H1 (cell line): ENCODE measurements around the gene PCDH9. TPM values are rescaled to one million over a fixed set of nuclear protein-coding genes. Genes with fewer than 3 reads are reported as not detected.

Experiments used
- CTCF ChIA-PET: fragments of 300-600 bp; sonication (Branson Sonifier 250); formaldehyde crosslinking; loops from one replicate; lab custom pipeline; 2021; ENCODE audit not compliant: partially characterized antibody; lab: Charles Lee
- POLR2A ChIA-PET: fragments of 300-600 bp; sonication (Branson Sonifier 250); formaldehyde crosslinking; loops from one replicate; lab custom pipeline; 2021; ENCODE audit warnings: inconsistent platforms; ENCODE audit not compliant: partially characterized antibody; lab: Charles Lee
- DNase-seq, 2 experiments: peaks; one replicate each; pipeline versions ENCODE4 v3.0.0 to v3.0.0-alpha.2; 2010 to 2022; ENCODE audit warnings: low spot score in 2 of 2, low read depth in 1 of 2, mixed read lengths in 1 of 2
- FAIRE-seq: peaks from 2 replicates; lab custom pipeline; 2011; peaks lifted over from hg19 to GRCh38; lab: Jason Lieb, UNC
- H2AFZ ChIP-seq: 2 replicates; pipeline ENCODE4 v1.8.1; 2012; ENCODE audit warnings: low read length, inconsistent platforms
- H2AK5ac ChIP-seq: 2 replicates; pipeline ENCODE4 v1.6.1; 2013; ENCODE audit warnings: low read depth, low read length
- H2BK120ac ChIP-seq: replicated peaks from 2 replicates; pipeline ENCODE3; 2013; ENCODE audit warnings: low read depth, low read length, inconsistent platforms
- H2BK12ac ChIP-seq: 2 replicates; pipeline ENCODE4 v1.6.1; 2013; ENCODE audit warnings: low read depth, low read length
- H2BK15ac ChIP-seq: 2 replicates; pipeline ENCODE4 v1.6.1; 2013; ENCODE audit warnings: low read length
- H2BK20ac ChIP-seq: 2 replicates; pipeline ENCODE4 v1.6.1; 2013; ENCODE audit warnings: low read length
- H2BK5ac ChIP-seq: 2 replicates; pipeline ENCODE4 v1.6.1; 2013; ENCODE audit warnings: low read depth, low read length
- H3K14ac ChIP-seq: 2 replicates; pipeline ENCODE4 v1.6.1; 2013; ENCODE audit warnings: inconsistent platforms; ENCODE audit not compliant: insufficient read length
- H3K18ac ChIP-seq: 2 replicates; pipeline ENCODE4 v1.6.1; 2013; ENCODE audit warnings: low read length; ENCODE audit errors: extremely low read depth
- H3K23ac ChIP-seq: 2 replicates; pipeline ENCODE4 v1.6.1; 2013; ENCODE audit warnings: inconsistent platforms; ENCODE audit not compliant: insufficient read length
- H3K23me2 ChIP-seq: 2 replicates; pipeline ENCODE4 v1.6.1; 2013; ENCODE audit warnings: low read depth, low read length
- H3K27ac ChIP-seq: 2 replicates; pipeline ENCODE4 v1.6.1; 2011; ENCODE audit warnings: low read depth, low read length, inconsistent platforms
- H3K27me3 ChIP-seq, 4 experiments: replicated peaks in 1 of 4; 1 replicate in 1 of 4; 2 replicates in 3 of 4; pipeline versions ENCODE4 v1.6.1 to v1.8.1; 2011 to 2013; ENCODE audit warnings: low read length in 3 of 4, mild to moderate bottlenecking in 3 of 4, inconsistent platforms in 2 of 4, mixed read lengths in 2 of 4, moderate library complexity in 1 of 4; ENCODE audit not compliant: control insufficient read depth in 3 of 4, insufficient read depth in 3 of 4; ENCODE audit errors: extremely low read depth in 1 of 4
- H3K36me3 ChIP-seq, 4 experiments: 2 replicates each; pipeline versions ENCODE4 v1.6.1 to v1.8.1; 2011 to 2013; ENCODE audit warnings: mild to moderate bottlenecking in 4 of 4, low read length in 3 of 4, moderate library complexity in 2 of 4, control low read depth in 1 of 4, inconsistent platforms in 1 of 4; ENCODE audit not compliant: insufficient read depth in 4 of 4, control insufficient read depth in 2 of 4
- H3K4ac ChIP-seq: replicated peaks from 2 replicates; pipeline ENCODE3; 2013; ENCODE audit warnings: low read length, low read depth, mixed read lengths, inconsistent platforms; ENCODE audit not compliant: insufficient read length
- H3K4me1 ChIP-seq, 4 experiments: replicated peaks in 1 of 4; 1 replicate in 1 of 4; 2 replicates in 3 of 4; pipeline versions ENCODE4 v1.6.1 to v1.8.1; 2011 to 2013; ENCODE audit warnings: low read length in 3 of 4, inconsistent platforms in 2 of 4, mixed read lengths in 1 of 4; ENCODE audit not compliant: insufficient read depth in 4 of 4, control insufficient read depth in 3 of 4
- H3K4me2 ChIP-seq, 2 experiments: 2 replicates each; pipeline versions ENCODE4 v1.6.1 to v1.8.1; 2011 to 2013; ENCODE audit warnings: low read depth in 2 of 2, low read length in 2 of 2, control low read depth in 1 of 2, inconsistent platforms in 1 of 2, mild to moderate bottlenecking in 1 of 2; ENCODE audit not compliant: insufficient read depth in 1 of 2
- H3K4me3 ChIP-seq, 4 experiments: fragments of 200-600, 300-600 bp in 1 of 4; sonication (generic), shearing (Covaris generic), sonication (Bioruptor Twin) in 1 of 4; 2 replicates each; pipeline versions ENCODE4 v1.5.1 to v1.8.1; 2011 to 2016; ENCODE audit warnings: low read length in 4 of 4, low read depth in 3 of 4, control low read depth in 2 of 4, inconsistent platforms in 2 of 4, mild to moderate bottlenecking in 2 of 4, mixed read lengths in 1 of 4, moderate library complexity in 1 of 4; ENCODE audit not compliant: insufficient read depth in 2 of 4; ENCODE audit errors: extremely low read depth in 1 of 4
- H3K56ac ChIP-seq: replicated peaks from 2 replicates; pipeline ENCODE3; 2013; ENCODE audit warnings: low read depth, mild to moderate bottlenecking, mixed read lengths, low read length, inconsistent platforms; ENCODE audit not compliant: insufficient read length
- H3K79me1 ChIP-seq: 2 replicates; pipeline ENCODE4 v1.6.1; 2013; ENCODE audit warnings: low read depth, low read length, control low read depth
- H3K79me2 ChIP-seq, 2 experiments: 2 replicates each; pipeline versions ENCODE4 v1.6.1 to v1.8.1; 2012 to 2013; ENCODE audit warnings: low read length in 2 of 2, mild to moderate bottlenecking in 2 of 2, inconsistent platforms in 1 of 2; ENCODE audit not compliant: insufficient read depth in 2 of 2, control insufficient read depth in 1 of 2
- H3K9ac ChIP-seq, 4 experiments: replicated peaks in 1 of 4; 1 replicate in 1 of 4; 2 replicates in 3 of 4; pipeline versions ENCODE4 v1.6.1 to v1.8.1; 2011 to 2013; ENCODE audit warnings: low read depth in 3 of 4, low read length in 3 of 4, control low read depth in 2 of 4, mild to moderate bottlenecking in 2 of 4, moderate library complexity in 2 of 4, inconsistent platforms in 1 of 4; ENCODE audit errors: extremely low read depth in 1 of 4
- H3K9me3 ChIP-seq, 2 experiments: 2 replicates each; pipeline versions ENCODE4 v1.6.1 to v1.8.1; 2012 to 2013; ENCODE audit warnings: mild to moderate bottlenecking in 2 of 2, moderate library complexity in 2 of 2, control low read depth in 1 of 2, inconsistent platforms in 1 of 2, low read depth in 1 of 2, low read length in 1 of 2, mixed read lengths in 1 of 2; ENCODE audit not compliant: insufficient read depth in 2 of 2
- H4K20me1 ChIP-seq, 2 experiments: replicated peaks in 1 of 2; 2 replicates each; pipeline versions ENCODE3 to v1.8.1; 2011 to 2013; ENCODE audit warnings: inconsistent platforms in 2 of 2, low read length in 2 of 2, mild to moderate bottlenecking in 1 of 2; ENCODE audit not compliant: insufficient read depth in 2 of 2, control insufficient read depth in 1 of 2
- H4K5ac ChIP-seq: 2 replicates; pipeline ENCODE4 v1.6.1; 2013; ENCODE audit warnings: low read length, low read depth, mixed read lengths, inconsistent platforms; ENCODE audit not compliant: insufficient read length
- H4K8ac ChIP-seq: 2 replicates; pipeline ENCODE4 v1.8.0; 2013; ENCODE audit warnings: mild to moderate bottlenecking, moderate library complexity, low read length, inconsistent platforms; ENCODE audit not compliant: insufficient read depth; ENCODE audit errors: extremely low read depth
- H4K91ac ChIP-seq: replicated peaks from 2 replicates; pipeline ENCODE3; 2013; ENCODE audit warnings: low read length, mixed read lengths, inconsistent platforms; ENCODE audit not compliant: insufficient read length
- BCL11A ChIP-seq, 2 experiments: IDR thresholded peaks; one replicate each; pipeline ENCODE4 v1.6.1; 2011; ENCODE audit warnings: low read depth in 2 of 2, low read length in 2 of 2, mild to moderate bottlenecking in 2 of 2
- CTBP2 ChIP-seq: IDR thresholded peaks from 2 replicates; pipeline ENCODE4 v1.7.0; 2011; ENCODE audit warnings: borderline replicate concordance, mild to moderate bottlenecking, moderate library complexity, mixed read lengths, low read length; ENCODE audit not compliant: insufficient read depth, insufficient read length
- E2F6 ChIP-seq: IDR thresholded peaks from 2 replicates; pipeline ENCODE4 v1.6.1; 2012; ENCODE audit warnings: inconsistent platforms
- EP300 ChIP-seq, 2 experiments: IDR thresholded peaks; 1 replicate in 1 of 2; 2 replicates in 1 of 2; pipeline ENCODE4 v1.6.1; 2011 to 2012; ENCODE audit warnings: low read depth in 2 of 2, low read length in 2 of 2, mild to moderate bottlenecking in 2 of 2, borderline replicate concordance in 1 of 2, inconsistent platforms in 1 of 2, moderate library complexity in 1 of 2
- JUN ChIP-seq: IDR thresholded peaks from 2 replicates; pipeline ENCODE4 v1.6.1; 2011; ENCODE audit warnings: low read depth, mild to moderate bottlenecking, improper control_type of control experiment, low read length
- JUND ChIP-seq: IDR thresholded peaks from 2 replicates; pipeline ENCODE4 v1.6.1; 2011; ENCODE audit warnings: mild to moderate bottlenecking, improper control_type of control experiment, low read length
- KDM5A ChIP-seq: fragments of 200-600 bp; IDR thresholded peaks from 2 replicates; pipeline ENCODE4 v1.7.1; 2012; ENCODE audit warnings: mild to moderate bottlenecking, low read length, inconsistent platforms, mixed read lengths
- MAFK ChIP-seq: IDR thresholded peaks from 2 replicates; pipeline ENCODE4 v1.6.1; 2012; ENCODE audit warnings: low read depth, mild to moderate bottlenecking, improper control_type of control experiment, low read length
- NANOG ChIP-seq: IDR thresholded peaks from 2 replicates; pipeline ENCODE4 v1.6.1; 2011; ENCODE audit warnings: low read length, low read depth, mild to moderate bottlenecking, inconsistent platforms; ENCODE audit not compliant: insufficient read depth, poor library complexity, severe bottlenecking
- SRF ChIP-seq: IDR thresholded peaks from 2 replicates; pipeline ENCODE4 v1.6.1; 2011; ENCODE audit warnings: mild to moderate bottlenecking, low read depth, low read length, moderate library complexity
- ZNF274 ChIP-seq: IDR thresholded peaks from 2 replicates; pipeline ENCODE4 v1.7.0; 2012; ENCODE audit warnings: low read length, borderline replicate concordance; ENCODE audit errors: extremely low read depth
- WGBS, 2 experiments: shearing (Covaris generic) in 1 of 2; methylation state at CpG; one replicate each; pipeline versions ENCODE4 v1.1.6 to v1.1.7; 2013 to 2015; ENCODE audit warnings: low lambda C conversion rate in 2 of 2, mixed read lengths in 2 of 2, inconsistent platforms in 1 of 2, low coverage in 1 of 2, missing lambda C conversion rate in 1 of 2; ENCODE audit not compliant: insufficient replicate concordance in 2 of 2, insufficient coverage in 1 of 2, insufficient read length in 1 of 2; ENCODE audit errors: extremely low coverage in 1 of 2, missing lambda C conversion rate in 1 of 2; 5-methylcytosine and 5-hydroxymethylcytosine counted together
- polyA plus RNA-seq, 7 experiments: library from polyadenylated mRNA; depleted of rRNA in 3 of 7; stranded (reverse) in 5 of 7; unstranded in 2 of 7; fragments of >200 nt in 5 of 7; fragments of 200-250 nt in 2 of 7; gene quantifications; 1 replicate in 5 of 7; 2 replicates in 1 of 7; 4 replicates in 1 of 7; pipeline versions ENCODE4 v1.2.1 to v1.2.3, GENCODE V29; 2011 to 2013; ENCODE audit warnings: missing spikeins in 2 of 7, mixed read lengths in 2 of 7
- total RNA-seq: library from RNA; stranded (reverse); fragmentation: NEBNext Ultra II Directional; extraction: Animal tissue kit (Norgen Biotek cat#: 25700); gene quantifications from 2 replicates; pipeline ENCODE4 v1.2.1, GENCODE V29; 2021
- TF ChIP-seq, protein P1 (sequence below): IDR thresholded peaks from 2 replicates; pipeline ENCODE4 v1.6.1; 2012; ENCODE audit warnings: low read length, inconsistent platforms

PCDH9 gene
- total and polyA plus RNA-seq, 2 of the 8 experiments (the other 6 are each of a cell fraction or from before 2014, with no cell fraction given): 0.12 to 0.60 TPM

- DNase-seq (no peak), FAIRE-seq (peak; percentile 50)
- no peak overlapping the region for H3K56ac ChIP-seq
- no peaks in the 10 kb centered on the region for H3K79me2 ChIP-seq
- H3K27ac ChIP-seq: no peak overlapping the region
- no peaks in the 10 kb centered on the region for H4K20me1 ChIP-seq
- H3K4me1 ChIP-seq: 0 out of 7 replicates have a peak, but pooled peaks cover 0 to 2% (median 0%) of the 10 kb centered on the region in 4 experiments
- no peak overlapping the region for H3K23ac ChIP-seq
- no peaks in the 10 kb centered on the region for H3K27me3 ChIP-seq
- H3K9me3 ChIP-seq: no peaks in the 10 kb centered on the region
- no peak overlapping the region for H3K4me3 ChIP-seq
- no peak overlapping the region for H2BK5ac ChIP-seq
- H3K4ac ChIP-seq: no peak overlapping the region
- no peak overlapping the region for H2BK20ac ChIP-seq
- H3K23me2 ChIP-seq: no peaks in the 10 kb centered on the region
- H4K91ac ChIP-seq: no peak overlapping the region
- H3K14ac ChIP-seq: no peak overlapping the region
- no peak overlapping the region for H2BK120ac ChIP-seq
- H3K79me1 ChIP-seq: no peaks in the 10 kb centered on the region
- no peak overlapping the region for H3K9ac ChIP-seq
- H4K8ac ChIP-seq: no peak overlapping the region
- H2AFZ ChIP-seq: no peak overlapping the region
- H4K5ac ChIP-seq: no peak overlapping the region
- H3K4me2 ChIP-seq: no peak overlapping the region
- POLR2A ChIA-PET: no interaction called here
- no peak overlapping the region for H2AK5ac ChIP-seq
- no peaks in the 10 kb centered on the region for H3K36me3 ChIP-seq
- no peak overlapping the region for H3K18ac ChIP-seq
- H2BK15ac ChIP-seq: no peak overlapping the region
- H2BK12ac ChIP-seq: no peak overlapping the region
- WGBS, 2 experiments: 82% methylated on average over 1 of the region's 1 CpG; no CpG with 5 or more reads in 1 of the 2 experiments
- CTCF ChIA-PET: no interaction called here
- no peak for TF ChIP-seq BCL11A (IDR thresholded peaks at IDR 0.05; ENCODE audit: low read depth in 2 of 2, low read length in 2 of 2)
- no peak for TF ChIP-seq SRF
- TF ChIP-seq EP300 (IDR thresholded peaks at IDR 0.05; ENCODE audit: borderline replicate concordance in 1 of 2, low read depth in 2 of 2, low read length in 2 of 2): no peak
- no peak for TF ChIP-seq JUND
- TF ChIP-seq E2F6: no peak
- TF ChIP-seq MAFK: no peak
- no peak for TF ChIP-seq CTBP2
- TF ChIP-seq JUN: no peak
- no peak for TF ChIP-seq NANOG
- TF ChIP-seq ZNF274: no peak
- TF ChIP-seq, protein P1, sequence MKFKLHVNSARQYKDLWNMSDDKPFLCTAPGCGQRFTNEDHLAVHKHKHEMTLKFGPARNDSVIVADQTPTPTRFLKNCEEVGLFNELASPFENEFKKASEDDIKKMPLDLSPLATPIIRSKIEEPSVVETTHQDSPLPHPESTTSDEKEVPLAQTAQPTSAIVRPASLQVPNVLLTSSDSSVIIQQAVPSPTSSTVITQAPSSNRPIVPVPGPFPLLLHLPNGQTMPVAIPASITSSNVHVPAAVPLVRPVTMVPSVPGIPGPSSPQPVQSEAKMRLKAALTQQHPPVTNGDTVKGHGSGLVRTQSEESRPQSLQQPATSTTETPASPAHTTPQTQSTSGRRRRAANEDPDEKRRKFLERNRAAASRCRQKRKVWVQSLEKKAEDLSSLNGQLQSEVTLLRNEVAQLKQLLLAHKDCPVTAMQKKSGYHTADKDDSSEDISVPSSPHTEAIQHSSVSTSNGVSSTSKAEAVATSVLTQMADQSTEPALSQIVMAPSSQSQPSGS: no peak
- no peak for TF ChIP-seq KDM5A
Observed at GRCh38 chr13:66639044-66639443, 591.1 kb downstream of the PCDH9 start.
